Panc1 (cell line): Measurements from ENCODE around the gene LGI2.

ENCODE experiments used
- CTCF ChIP-seq: fragments of 450-650 bp; IDR thresholded peaks from 2 replicates; pipeline ENCODE4 v1.5.1; 2017; ENCODE audit warnings: mild to moderate bottlenecking
- POLR2AphosphoS5 ChIP-seq: IDR thresholded peaks from 2 replicates; pipeline ENCODE4 v1.6.1; 2012; ENCODE audit warnings: mild to moderate bottlenecking, low read depth, low read length, moderate library complexity
- SIN3A ChIP-seq: IDR thresholded peaks from 2 replicates; pipeline ENCODE4 v1.6.1; 2012; ENCODE audit warnings: low read depth, mild to moderate bottlenecking, low read length, moderate library complexity, borderline replicate concordance; ENCODE audit not compliant: insufficient read depth
- TCF7L2 ChIP-seq: IDR thresholded peaks from 2 replicates; pipeline ENCODE4 v1.6.1; 2011; ENCODE audit warnings: mild to moderate bottlenecking, low read depth, low read length, inconsistent platforms

GRCh38 chr4:24970191-24970590 is 60.6 kb downstream of the LGI2 start:
- TF ChIP-seq CTCF (no peak), TCF7L2 (no peak), POLR2AphosphoS5 (no peak), SIN3A (no peak)
